Activated gamma-delta T cell treated with anti-CD3 and anti-CD28 coated beads, Interleukin-2, amount 50 U/mL, for 16 hours (primary cell): Measurements from ENCODE around the gene SDHAF2.
"Not testable (repeated sequence)": the region's sequence is repeated elsewhere in the genome, so short reads cannot be mapped to it uniquely, and the experiment has no call there.

Experiments used
- DNase-seq: peaks from one replicate; pipeline ENCODE4 v3.0.0-alpha.2; 2020; ENCODE audit warnings: low read depth

SDHAF2 gene

GRCh38 chr11:61477126-61477525 is 47.2 kb downstream of the SDHAF2 start:
- DNase-seq: no peak

- DNase-seq: peak; percentile 49
These were observed 47.8 kb downstream of the SDHAF2 start for GRCh38 chr11:61477727-61478148.

- not testable (repeated sequence) for DNase-seq
These were observed 49.6 kb downstream of the SDHAF2 start for GRCh38 chr11:61479360-61480058.

GRCh38 chr11:61480261-61480993 is 50.5 kb downstream of the SDHAF2 start:
- DNase-seq: no peak

- DNase-seq: no peak
These were observed 51.0 kb downstream of the SDHAF2 start for GRCh38 chr11:61480994-61481335.

GRCh38 chr11:61481806-61482205 is 51.9 kb downstream of the SDHAF2 start:
- no peak for DNase-seq

GRCh38 chr11:61482513-61482912 is 52.6 kb downstream of the SDHAF2 start:
- no peak for DNase-seq

- no peak for DNase-seq
These were observed 54.6 kb downstream of the SDHAF2 start for GRCh38 chr11:61484541-61484940.

- DNase-seq: no peak
These were observed 55.2 kb downstream of the SDHAF2 start for GRCh38 chr11:61485080-61485479.

GRCh38 chr11:61486011-61486620 is 56.2 kb downstream of the SDHAF2 start:
- DNase-seq: no peak

GRCh38 chr11:61486779-61487178 is 56.9 kb downstream of the SDHAF2 start:
- DNase-seq: no peak

GRCh38 chr11:61487342-61488025 is 57.6 kb downstream of the SDHAF2 start:
- DNase-seq: no peak

GRCh38 chr11:61488651-61489291 is 58.8 kb downstream of the SDHAF2 start:
- DNase-seq: no peak

- DNase-seq: no peak
These were observed 60.2 kb downstream of the SDHAF2 start for GRCh38 chr11:61489833-61490721.

GRCh38 chr11:61491736-61492395 is 61.9 kb downstream of the SDHAF2 start:
- no peak for DNase-seq

GRCh38 chr11:61494381-61494961 is 64.5 kb downstream of the SDHAF2 start:
- DNase-seq: no peak

GRCh38 chr11:61495801-61496601 is 66.1 kb downstream of the SDHAF2 start:
- no peak for DNase-seq
